T-cell (primary cell): Measurements from ENCODE around the gene CEP170. TPM values are rescaled to one million over a fixed set of nuclear protein-coding genes. Genes with fewer than 3 reads are reported as not detected.

Experiments used
- ATAC-seq, 4 experiments: fragments of 200-7000 bp in 3 of 4; fragments of 150-1000 bp in 1 of 4; cut with Tn5 transposase; replicated peaks in 1 of 4; 1 replicate in 3 of 4; 2 replicates in 1 of 4; pipeline ENCODE4 v1.10.0; 2021; ENCODE audit warnings: moderate library complexity in 3 of 4, mild to moderate bottlenecking in 2 of 4, moderate number of reproducible peaks in 1 of 4
- CTCF ChIA-PET, 2 donors: fragments of 300-600 bp; sonication (Branson Sonifier 250); formaldehyde crosslinking; loops; one replicate each; lab custom pipeline; 2022; ENCODE audit warnings: antibody characterized with exemption in 2 of 2; lab: Charles Lee
- POLR2A ChIA-PET, 2 donors: fragments of 300-600 bp; sonication (Branson Sonifier 250); formaldehyde crosslinking; loops; one replicate each; lab custom pipeline; 2022; ENCODE audit warnings: antibody characterized with exemption in 2 of 2; lab: Charles Lee
- DNase-seq, 35 experiments: peaks; one replicate each; pipeline versions ENCODE4 v3.0.0 to v3.0.0-alpha.2; 2013 to 2023
- H3K27ac ChIP-seq: one replicate; pipeline ENCODE4 v1.5.1; 2013; ENCODE audit warnings: low read length
- H3K27me3 ChIP-seq, 2 experiments: replicated peaks in 1 of 2; 1 replicate in 1 of 2; 2 replicates in 1 of 2; pipeline versions ENCODE4 v1.6.1 to v1.7.0; 2013; ENCODE audit warnings: low read length in 1 of 2, mixed read lengths in 1 of 2; ENCODE audit not compliant: control insufficient read depth in 2 of 2, insufficient read depth in 2 of 2; ENCODE audit errors: extremely low read depth in 1 of 2
- H3K36me3 ChIP-seq, 2 donors: 1 replicate in 1 of 2; 2 replicates in 1 of 2; pipeline versions ENCODE4 v1.6.1 to v1.7.0; 2013; ENCODE audit warnings: low read length in 1 of 2; ENCODE audit not compliant: control insufficient read depth in 2 of 2, insufficient read depth in 1 of 2; ENCODE audit errors: extremely low read depth in 1 of 2
- H3K4me1 ChIP-seq, 2 experiments: 1 replicate in 1 of 2; 2 replicates in 1 of 2; pipeline versions ENCODE4 v1.6.1 to v1.7.0; 2013; ENCODE audit warnings: low read length in 2 of 2, mixed read lengths in 1 of 2; ENCODE audit not compliant: insufficient read depth in 2 of 2, control insufficient read depth in 1 of 2; ENCODE audit errors: extremely low read depth in 1 of 2
- H3K4me3 ChIP-seq, 2 donors: 1 replicate in 1 of 2; 2 replicates in 1 of 2; pipeline versions ENCODE4 v1.5.1 to v1.7.0; 2013; ENCODE audit warnings: mild to moderate bottlenecking in 2 of 2, low read length in 1 of 2, moderate library complexity in 1 of 2; ENCODE audit not compliant: control insufficient read depth in 1 of 2; ENCODE audit errors: extremely low read depth in 1 of 2
- H3K9me3 ChIP-seq: 2 replicates; pipeline ENCODE4 v1.7.0; 2013
- H3K27ac Mint-ChIP-seq, 2 donors: one replicate each; pipeline ENCODE4 v1.8.0; 2020 to 2021; ENCODE audit warnings: mild to moderate bottlenecking in 2 of 2, mixed read lengths in 2 of 2
- H3K27me3 Mint-ChIP-seq, 2 donors: one replicate each; pipeline ENCODE4 v1.8.0; 2021 to 2022; ENCODE audit warnings: mixed read lengths in 2 of 2
- H3K36me3 Mint-ChIP-seq: one replicate; pipeline ENCODE4 v1.8.0; 2021; ENCODE audit warnings: mixed read lengths
- H3K4me1 Mint-ChIP-seq, 3 donors: one replicate each; pipeline ENCODE4 v1.8.0; 2020 to 2022; ENCODE audit warnings: mixed read lengths in 3 of 3, mild to moderate bottlenecking in 1 of 3
- H3K4me3 Mint-ChIP-seq, 3 donors: one replicate each; pipeline ENCODE4 v1.8.0; 2020 to 2022; ENCODE audit warnings: mild to moderate bottlenecking in 3 of 3, mixed read lengths in 3 of 3, moderate library complexity in 3 of 3
- H3K9me3 Mint-ChIP-seq, 3 donors: one replicate each; pipeline ENCODE4 v1.8.0; 2020 to 2022; ENCODE audit warnings: mixed read lengths in 3 of 3
- WGBS: methylation state at CpG from one replicate; pipeline ENCODE4 v1.1.5; 2013; ENCODE audit warnings: missing lambda C conversion rate; ENCODE audit not compliant: insufficient coverage; 5-methylcytosine and 5-hydroxymethylcytosine counted together
- total RNA-seq, 35 experiments: library from RNA in 6 of 35; stranded (reverse) in 6 of 35; fragments of 120-200 nt in 1 of 35; gene quantifications; one replicate each; pipeline versions ENCODE4 v1.2.1 to v1.2.4 and lab custom pipeline; 2013 to 2026

Gene CEP170
- total RNA-seq, 5 donors from 2014 or later (not counting 1 experiment from before 2014, with no cell fraction given): 32.7 to 50.4 (median 37.0) TPM

- Mint-ChIP-seq H3K4me1 (peaks cover 12 to 15% (median 14%) of the 10 kb centered on the region in 3 donors), H3K27me3 (no peaks in the 10 kb centered on the region), H3K4me3 (no peak overlapping the region), H3K9me3 (peaks cover 1 to 20% (median 3%) of the 10 kb centered on the region in 3 donors), H3K27ac (no peak overlapping the region), H3K36me3 (peaks cover 60% of the 10 kb centered on the region)
- peaks cover 3 to 5% of the 10 kb centered on the region in 2 experiments for H3K4me1 ChIP-seq
- H3K27me3 ChIP-seq: no peaks in the 10 kb centered on the region
- peaks cover 0 to 4% of the 10 kb centered on the region in 2 donors for H3K36me3 ChIP-seq
- ChIA-PET CTCF (no interaction called here), POLR2A (no interaction called here)
- ATAC-seq (no peak), DNase-seq (no peak)
- H3K9me3 ChIP-seq: no peaks in the 10 kb centered on the region
- no peak overlapping the region for H3K27ac ChIP-seq
- H3K4me3 ChIP-seq: no peak overlapping the region
- WGBS: no CpG with 5 or more reads among the region's 4 CpGs
Measured at GRCh38 chr1:243236604-243237252, 18.4 kb downstream of the CEP170 start.

- WGBS: no CpG with 5 or more reads among the region's 4 CpGs
Measured at GRCh38 chr1:243234978-243235647, 20.0 kb downstream of the CEP170 start.

DNA sequence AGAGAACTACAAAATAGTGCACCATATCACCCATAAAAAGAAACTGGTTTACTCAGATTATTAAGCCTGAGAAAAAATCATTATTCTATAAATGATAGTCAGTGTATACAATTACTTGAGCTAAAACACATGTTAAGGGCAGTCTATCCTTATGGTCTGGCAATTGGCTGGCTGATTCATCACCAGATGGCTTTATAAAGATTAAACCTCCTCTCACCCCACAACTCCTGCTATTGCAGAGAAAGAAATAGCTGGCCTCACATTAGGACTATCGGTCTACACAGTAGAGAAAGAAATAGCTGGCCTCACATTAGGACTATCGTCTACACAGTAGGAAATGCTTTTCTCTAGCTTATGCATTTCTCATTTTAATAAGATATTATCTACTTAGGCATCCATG is 21.2 kb downstream of the CEP170 start:
- DNase-seq: no peak
- no CpG with 5 or more reads among the region's 2 CpGs for WGBS
- Mint-ChIP-seq H3K4me3 (no peak overlapping the region), H3K27ac (no peak overlapping the region), H3K4me1 (peaks cover 15 to 22% (median 21%) of the 10 kb centered on the region in 3 donors), H3K9me3 (peaks cover 7 to 30% (median 16%) of the 10 kb centered on the region in 3 donors), H3K36me3 (peaks cover 63% of the 10 kb centered on the region), H3K27me3 (no peaks in the 10 kb centered on the region)
- H3K4me3 ChIP-seq: no peak overlapping the region
- H3K36me3 ChIP-seq: peaks cover 0 to 4% of the 10 kb centered on the region in 2 donors
- ChIA-PET POLR2A (interaction anchor here in 1 of 2 donors (0.6 to 1.0 kb wide), 2 partner anchors 17 to 23 kb away, joined by 3 read pairs; no protein-coding TSS in a partner anchor), CTCF (interaction anchor here in 1 of 2 donors (0.7 kb wide), 1 partner anchor 17 kb away, joined by 3 read pairs; no protein-coding TSS in a partner anchor)
- no peak overlapping the region for H3K27ac ChIP-seq
- peaks cover 7% of the 10 kb centered on the region for H3K9me3 ChIP-seq
- H3K27me3 ChIP-seq: no peaks in the 10 kb centered on the region
- peaks cover 3 to 5% of the 10 kb centered on the region in 2 experiments for H3K4me1 ChIP-seq
- ATAC-seq: no peak

More at GRCh38 chr1:243234978-243235647, 20.0 kb downstream of the CEP170 start:
- DNase-seq (no peak), ATAC-seq (no peak)
- H3K27me3 ChIP-seq: no peaks in the 10 kb centered on the region
- H3K4me3 ChIP-seq: no peak overlapping the region
- H3K36me3 ChIP-seq: peaks cover 0 to 4% of the 10 kb centered on the region in 2 donors
- H3K9me3 Mint-ChIP-seq: peaks cover 7 to 26% (median 9%) of the 10 kb centered on the region in 3 donors
- ChIA-PET POLR2A (interaction anchor here in 1 of 2 donors (0.7 kb wide), 2 partner anchors 36 to 856 kb away, joined by 3 to 6 read pairs; no protein-coding TSS in a partner anchor), CTCF (no interaction called here)
- peaks cover 15 to 19% (median 15%) of the 10 kb centered on the region in 3 donors for H3K4me1 Mint-ChIP-seq
- H3K27me3 Mint-ChIP-seq: no peaks in the 10 kb centered on the region
- peaks cover 7% of the 10 kb centered on the region for H3K9me3 ChIP-seq
- peaks cover 3 to 5% of the 10 kb centered on the region in 2 experiments for H3K4me1 ChIP-seq
- peaks cover 61% of the 10 kb centered on the region for H3K36me3 Mint-ChIP-seq
- H3K27ac ChIP-seq: no peak overlapping the region
- H3K4me3 Mint-ChIP-seq: no peak overlapping the region
- no peak overlapping the region for H3K27ac Mint-ChIP-seq

DNA sequence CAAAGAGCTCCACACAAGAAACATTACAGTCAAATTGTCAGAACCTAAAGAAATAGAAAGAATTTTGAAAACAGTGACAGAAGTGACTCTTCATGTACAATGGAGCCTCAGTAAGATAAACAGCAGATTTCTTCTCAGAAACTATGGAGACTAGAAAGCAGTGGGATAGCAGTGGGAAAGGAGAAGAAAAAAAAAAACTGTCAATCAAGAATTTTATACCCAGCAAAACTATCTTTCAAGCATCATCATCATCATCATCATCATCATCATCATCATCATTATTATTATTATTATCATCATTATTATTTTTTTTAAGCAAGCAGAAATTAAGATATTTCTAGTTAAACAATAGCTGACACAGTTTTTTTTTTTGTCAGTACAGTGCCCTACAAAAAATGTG is 24.2 kb downstream of the CEP170 start:
- Mint-ChIP-seq H3K4me3 (no peak overlapping the region), H3K9me3 (peaks cover 7 to 30% (median 16%) of the 10 kb centered on the region in 3 donors), H3K4me1 (peaks cover 18 to 29% (median 19%) of the 10 kb centered on the region in 3 donors), H3K27ac (no peak overlapping the region), H3K36me3 (peaks cover 57% of the 10 kb centered on the region), H3K27me3 (no peaks in the 10 kb centered on the region)
- ATAC-seq (no peak), DNase-seq (no peak)
- CTCF ChIA-PET: no interaction called here
- H3K4me3 ChIP-seq: no peak overlapping the region
- H3K4me1 ChIP-seq: peaks cover 0 to 3% of the 10 kb centered on the region in 2 experiments
- no peak overlapping the region for H3K27ac ChIP-seq
- POLR2A ChIA-PET: interaction anchor here (0.6 to 0.7 kb wide), 2 partner anchors 17 to 32 kb away, joined by 3 to 4 read pairs; no protein-coding TSS in a partner anchor
- peaks cover 0 to 4% of the 10 kb centered on the region in 2 donors for H3K36me3 ChIP-seq
- peaks cover 7% of the 10 kb centered on the region for H3K9me3 ChIP-seq
- H3K27me3 ChIP-seq: no peaks in the 10 kb centered on the region

GRCh38 chr1:243229526-243229925 is 25.6 kb downstream of the CEP170 start:
- no peak overlapping the region for H3K27ac ChIP-seq
- H3K4me1 ChIP-seq: peaks cover 0 to 2% of the 10 kb centered on the region in 2 experiments
- Mint-ChIP-seq H3K36me3 (peaks cover 53% of the 10 kb centered on the region), H3K4me1 (peaks cover 16 to 23% (median 18%) of the 10 kb centered on the region in 3 donors), H3K27ac (no peak overlapping the region), H3K27me3 (no peaks in the 10 kb centered on the region), H3K9me3 (peaks cover 7 to 24% (median 16%) of the 10 kb centered on the region in 3 donors), H3K4me3 (no peak overlapping the region)
- DNase-seq (no peak), ATAC-seq (no peak)
- no CpG with 5 or more reads among the region's 1 CpG for WGBS
- ChIA-PET CTCF (no interaction called here), POLR2A (no interaction called here)
- peaks cover 7% of the 10 kb centered on the region for H3K9me3 ChIP-seq
- H3K36me3 ChIP-seq: peaks cover 0 to 4% of the 10 kb centered on the region in 2 donors
- H3K4me3 ChIP-seq: no peak overlapping the region
- H3K27me3 ChIP-seq: no peaks in the 10 kb centered on the region

- peaks cover 0 to 6% of the 10 kb centered on the region in 2 donors for H3K36me3 ChIP-seq
- ATAC-seq (no peak), DNase-seq (no peak)
- no peak overlapping the region for H3K4me3 ChIP-seq
- Mint-ChIP-seq H3K9me3 (peaks cover 7 to 19% (median 16%) of the 10 kb centered on the region in 3 donors), H3K27ac (no peak overlapping the region), H3K36me3 (peaks cover 59% of the 10 kb centered on the region), H3K27me3 (no peaks in the 10 kb centered on the region), H3K4me3 (no peak overlapping the region), H3K4me1 (peaks cover 16 to 23% (median 18%) of the 10 kb centered on the region in 3 donors)
- H3K9me3 ChIP-seq: peaks cover 7% of the 10 kb centered on the region
- ChIA-PET POLR2A (no interaction called here), CTCF (no interaction called here)
- 92% methylated on average over 2 of the region's 2 CpGs for WGBS
- peaks cover 0 to 2% of the 10 kb centered on the region in 2 experiments for H3K4me1 ChIP-seq
- no peaks in the 10 kb centered on the region for H3K27me3 ChIP-seq
- no peak overlapping the region for H3K27ac ChIP-seq
Measured at GRCh38 chr1:243227622-243228021, 27.5 kb downstream of the CEP170 start.
